CD14-positive monocyte (primary cell): ENCODE measurements around the gene THSD4. TPM values are rescaled to one million over a fixed set of nuclear protein-coding genes. Genes with fewer than 3 reads are reported as not detected.

Source experiments
- DNase-seq, 3 donors: peaks; one replicate each; pipeline ENCODE4 v3.0.0-alpha.2; 2011 to 2022
- H2AFZ ChIP-seq: 2 replicates; pipeline ENCODE4 v1.6.0; 2012; ENCODE audit warnings: mild to moderate bottlenecking, low read depth, low read length, inconsistent platforms; ENCODE audit not compliant: insufficient read depth, poor library complexity, severe bottlenecking
- H3K27ac ChIP-seq, 2 donors: 1 replicate in 1 of 2; 2 replicates in 1 of 2; pipeline ENCODE4 v1.5.1; 2012 to 2013; ENCODE audit warnings: low read length in 2 of 2, control low read depth in 1 of 2, inconsistent platforms in 1 of 2, low read depth in 1 of 2, mild to moderate bottlenecking in 1 of 2
- H3K27me3 ChIP-seq, 2 donors: one replicate each; pipeline versions ENCODE4 v1.6.0 to v1.6.1; 2011 to 2013; ENCODE audit warnings: low read length in 2 of 2; ENCODE audit not compliant: control insufficient read depth in 2 of 2, insufficient read depth in 2 of 2
- H3K36me3 ChIP-seq, 2 donors: replicated peaks in 1 of 2; 1 replicate in 1 of 2; 2 replicates in 1 of 2; pipeline versions ENCODE4 v1.5.1 to v1.6.1; 2012 to 2013; ENCODE audit warnings: low read length in 2 of 2, control low read depth in 1 of 2, inconsistent platforms in 1 of 2, mild to moderate bottlenecking in 1 of 2; ENCODE audit not compliant: insufficient read depth in 2 of 2, control insufficient read depth in 1 of 2
- H3K4me1 ChIP-seq, 2 donors: 1 replicate in 1 of 2; 2 replicates in 1 of 2; pipeline versions ENCODE4 v1.5.1 to v1.6.1; 2012 to 2013; ENCODE audit warnings: low read length in 2 of 2, control low read depth in 1 of 2, inconsistent platforms in 1 of 2, mild to moderate bottlenecking in 1 of 2, moderate library complexity in 1 of 2; ENCODE audit not compliant: insufficient read depth in 2 of 2, control insufficient read depth in 1 of 2
- H3K4me2 ChIP-seq: replicated peaks from 2 replicates; pipeline ENCODE3; 2012; ENCODE audit warnings: low read length, moderate library complexity, mild to moderate bottlenecking; ENCODE audit not compliant: poor library complexity, severe bottlenecking; ENCODE audit errors: extremely low read depth
- H3K4me3 ChIP-seq, 3 experiments: fragments of 200-600 bp in 1 of 3; sonication (generic) in 1 of 3; replicated peaks in 1 of 3; 1 replicate in 2 of 3; 2 replicates in 1 of 3; pipeline ENCODE4 v1.5.1; 2011 to 2013; ENCODE audit warnings: low read length in 3 of 3, mild to moderate bottlenecking in 3 of 3, control low read depth in 2 of 3, low read depth in 2 of 3, inconsistent platforms in 1 of 3, moderate library complexity in 1 of 3
- H3K79me2 ChIP-seq: 2 replicates; pipeline ENCODE4 v1.6.0; 2012; ENCODE audit warnings: mild to moderate bottlenecking, control low read depth, inconsistent platforms, low read length, moderate library complexity; ENCODE audit not compliant: insufficient read depth
- H3K9ac ChIP-seq: 2 replicates; pipeline ENCODE4 v1.6.0; 2017; ENCODE audit warnings: low read length, mild to moderate bottlenecking; ENCODE audit not compliant: insufficient read depth, poor library complexity, severe bottlenecking
- H3K9me3 ChIP-seq, 2 donors: replicated peaks in 1 of 2; 1 replicate in 1 of 2; 2 replicates in 1 of 2; pipeline versions ENCODE4 v1.5.1 to v1.6.1; 2012 to 2013; ENCODE audit warnings: low read length in 2 of 2, control low read depth in 1 of 2; ENCODE audit not compliant: control insufficient read depth in 1 of 2, insufficient read depth in 1 of 2
- H4K20me1 ChIP-seq: 2 replicates; pipeline ENCODE4 v1.6.0; 2012; ENCODE audit warnings: mild to moderate bottlenecking, low read length, control low read depth, moderate library complexity; ENCODE audit not compliant: insufficient read depth
- H3K27ac Mint-ChIP-seq, 7 donors: one replicate each; pipeline ENCODE4 v1.8.0; 2020; ENCODE audit warnings: mild to moderate bottlenecking in 7 of 7, mixed read lengths in 7 of 7, moderate library complexity in 6 of 7, inconsistent platforms in 2 of 7
- H3K27me3 Mint-ChIP-seq, 3 donors: one replicate each; pipeline ENCODE4 v1.8.0; 2021 to 2022; ENCODE audit warnings: low read depth in 3 of 3, mild to moderate bottlenecking in 3 of 3, mixed read lengths in 3 of 3, moderate library complexity in 3 of 3, inconsistent platforms in 1 of 3
- H3K36me3 Mint-ChIP-seq, 2 donors: one replicate each; pipeline ENCODE4 v1.8.0; 2020; ENCODE audit warnings: mixed read lengths in 2 of 2, inconsistent platforms in 1 of 2, mild to moderate bottlenecking in 1 of 2
- H3K4me1 Mint-ChIP-seq: one replicate; pipeline ENCODE4 v1.8.0; 2020; ENCODE audit warnings: mild to moderate bottlenecking, mixed read lengths
- H3K4me3 Mint-ChIP-seq, 2 donors: one replicate each; pipeline ENCODE4 v1.8.0; 2020; ENCODE audit warnings: mild to moderate bottlenecking in 2 of 2, mixed read lengths in 2 of 2, moderate library complexity in 1 of 2
- H3K9me3 Mint-ChIP-seq, 7 donors: one replicate each; pipeline ENCODE4 v1.8.0; 2020 to 2022; ENCODE audit warnings: mixed read lengths in 7 of 7, mild to moderate bottlenecking in 6 of 7, moderate library complexity in 6 of 7, inconsistent platforms in 2 of 7
- WGBS: methylation state at CpG from one replicate; pipeline ENCODE4 v1.1.5; 2013; ENCODE audit warnings: missing lambda C conversion rate; ENCODE audit not compliant: insufficient coverage; 5-methylcytosine and 5-hydroxymethylcytosine counted together
- intact Hi-C, 2 donors: fragments of 100-400 bp; cut with micrococcal nuclease; formaldehyde crosslinking; loops; one replicate each; pipeline versions ENCODE4 v1.15.0 to v1.15.1; 2023
- polyA plus RNA-seq, 3 donors: library from polyadenylated mRNA; depleted of rRNA in 1 of 3; unstranded in 2 of 3; stranded (reverse) in 1 of 3; fragments of 300-500 nt in 2 of 3; fragments of >200 nt in 1 of 3; fragmentation: Illumina TruSeq in 2 of 3; gene quantifications; 1 replicate in 2 of 3; 2 replicates in 1 of 3; pipeline ENCODE4 v1.2.3, GENCODE V29; 2012 to 2021
- TF ChIP-seq, protein P1 (sequence below): fragments of 200-600 bp; IDR thresholded peaks from one replicate; pipeline ENCODE4 v1.8.0; 2022; ENCODE audit warnings: antibody characterized with exemption, mild to moderate bottlenecking

The THSD4 gene
- polyA plus RNA-seq, 3 donors = not detected

DNA sequence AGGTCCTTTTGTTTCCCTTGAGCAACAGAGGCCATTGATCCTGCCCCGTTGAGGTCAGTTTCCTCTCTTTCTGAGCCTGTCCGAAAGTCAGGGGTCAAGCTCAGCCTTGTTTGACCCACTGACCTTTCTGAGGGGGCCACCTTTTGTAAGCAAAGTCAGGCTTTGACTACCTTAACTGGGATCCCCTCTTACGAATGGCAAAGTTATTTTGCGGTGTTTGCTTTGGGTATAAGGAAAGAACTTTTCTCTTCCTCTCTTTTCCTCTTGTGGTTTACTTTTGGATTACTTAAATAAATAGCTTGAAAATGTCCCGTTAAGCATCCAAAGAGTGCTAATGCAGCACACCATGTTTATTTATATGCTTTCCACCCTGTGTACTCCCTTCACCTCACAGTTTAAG lies 340.6 kb downstream of the THSD4 start:
- Mint-ChIP-seq H3K9me3 (peaks cover 0 to 2% (median 0%) of the 10 kb centered on the region in 7 donors), H3K36me3 (no peaks in the 10 kb centered on the region), H3K4me3 (no peak overlapping the region), H3K27me3 (peaks cover 5 to 12% (median 11%) of the 10 kb centered on the region in 3 donors), H3K27ac (no peak overlapping the region), H3K4me1 (no peaks in the 10 kb centered on the region)
- 71% methylated on average over 2 of the region's 5 CpGs for WGBS
- H3K79me2 ChIP-seq = no peaks in the 10 kb centered on the region
- no peak overlapping the region for H3K27ac ChIP-seq
- TF ChIP-seq, protein P1, sequence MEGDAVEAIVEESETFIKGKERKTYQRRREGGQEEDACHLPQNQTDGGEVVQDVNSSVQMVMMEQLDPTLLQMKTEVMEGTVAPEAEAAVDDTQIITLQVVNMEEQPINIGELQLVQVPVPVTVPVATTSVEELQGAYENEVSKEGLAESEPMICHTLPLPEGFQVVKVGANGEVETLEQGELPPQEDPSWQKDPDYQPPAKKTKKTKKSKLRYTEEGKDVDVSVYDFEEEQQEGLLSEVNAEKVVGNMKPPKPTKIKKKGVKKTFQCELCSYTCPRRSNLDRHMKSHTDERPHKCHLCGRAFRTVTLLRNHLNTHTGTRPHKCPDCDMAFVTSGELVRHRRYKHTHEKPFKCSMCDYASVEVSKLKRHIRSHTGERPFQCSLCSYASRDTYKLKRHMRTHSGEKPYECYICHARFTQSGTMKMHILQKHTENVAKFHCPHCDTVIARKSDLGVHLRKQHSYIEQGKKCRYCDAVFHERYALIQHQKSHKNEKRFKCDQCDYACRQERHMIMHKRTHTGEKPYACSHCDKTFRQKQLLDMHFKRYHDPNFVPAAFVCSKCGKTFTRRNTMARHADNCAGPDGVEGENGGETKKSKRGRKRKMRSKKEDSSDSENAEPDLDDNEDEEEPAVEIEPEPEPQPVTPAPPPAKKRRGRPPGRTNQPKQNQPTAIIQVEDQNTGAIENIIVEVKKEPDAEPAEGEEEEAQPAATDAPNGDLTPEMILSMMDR = no peak
- DNase-seq = no peak
- intact Hi-C loops = no loop called here
- no peaks in the 10 kb centered on the region for H3K4me1 ChIP-seq
- no peak overlapping the region for H3K9ac ChIP-seq
- H3K4me3 ChIP-seq = no peak overlapping the region
- no peaks in the 10 kb centered on the region for H4K20me1 ChIP-seq
- H3K9me3 ChIP-seq = no peaks in the 10 kb centered on the region
- no peak overlapping the region for H2AFZ ChIP-seq
- H3K36me3 ChIP-seq = no peaks in the 10 kb centered on the region
- no peak overlapping the region for H3K4me2 ChIP-seq
- peaks cover 0 to 4% of the 10 kb centered on the region in 2 donors for H3K27me3 ChIP-seq

DNA sequence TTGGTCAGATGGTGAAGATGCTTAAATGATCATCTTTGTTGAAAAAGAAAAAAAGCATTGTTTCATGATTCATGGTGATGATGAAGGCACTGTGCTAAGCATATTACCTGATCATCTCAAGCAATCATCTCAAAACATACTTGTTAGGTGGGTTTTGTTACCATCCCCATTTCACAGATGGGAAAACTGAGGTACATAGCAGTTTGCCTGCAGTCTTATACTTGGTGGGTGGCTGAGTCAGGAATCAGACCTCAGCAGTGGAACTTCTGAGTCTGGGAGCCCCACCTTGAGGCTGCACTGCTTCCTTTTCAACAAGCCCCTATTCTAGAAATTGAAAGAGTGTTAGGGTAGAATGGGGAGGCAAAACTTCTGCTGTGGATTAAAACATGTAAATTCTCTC lies 341.1 kb downstream of the THSD4 start:
- no peak overlapping the region for H3K4me3 ChIP-seq
- no peaks in the 10 kb centered on the region for H3K36me3 ChIP-seq
- no peaks in the 10 kb centered on the region for H3K79me2 ChIP-seq
- no peak overlapping the region for H2AFZ ChIP-seq
- no peak overlapping the region for H3K4me2 ChIP-seq
- no peak overlapping the region for H3K4me3 Mint-ChIP-seq
- no peaks in the 10 kb centered on the region for H3K4me1 ChIP-seq
- H3K27ac ChIP-seq = no peak overlapping the region
- peaks cover 0 to 4% (median 0%) of the 10 kb centered on the region in 7 donors for H3K9me3 Mint-ChIP-seq
- peaks cover 0 to 4% of the 10 kb centered on the region in 2 donors for H3K27me3 ChIP-seq
- no peaks in the 10 kb centered on the region for H4K20me1 ChIP-seq
- intact Hi-C loops = no loop called here
- no peaks in the 10 kb centered on the region for H3K9me3 ChIP-seq
- no peaks in the 10 kb centered on the region for H3K36me3 Mint-ChIP-seq
- H3K27ac Mint-ChIP-seq = no peak overlapping the region
- TF ChIP-seq, protein P1 = no peak
- no peak for DNase-seq
- no peak overlapping the region for H3K9ac ChIP-seq
- no peaks in the 10 kb centered on the region for H3K4me1 Mint-ChIP-seq
- peaks cover 5 to 12% (median 8%) of the 10 kb centered on the region in 3 donors for H3K27me3 Mint-ChIP-seq
